Skeletal muscle tissue (tissue), 4 donors: ENCODE measurements around the gene RNU1-2. TPM values are rescaled to one million over a fixed set of nuclear protein-coding genes. Genes with fewer than 3 reads are reported as not detected.
A peak's percentile ranks its signal among the peaks of the same experiment; 100 is the strongest.
"Not testable (repeated sequence)": the region's sequence is repeated elsewhere in the genome, so short reads cannot be mapped to it uniquely, and the experiment has no call there.

Source experiments
- H3K27ac ChIP-seq: one replicate; pipeline ENCODE4 v1.7.0; 2013; ENCODE audit warnings: mild to moderate bottlenecking, low read depth, low read length, inconsistent platforms
- H3K27me3 ChIP-seq, 3 donors: one replicate each; pipeline ENCODE4 v1.7.0; 2013; ENCODE audit warnings: low read length in 3 of 3; ENCODE audit not compliant: control insufficient read depth in 3 of 3, insufficient read depth in 3 of 3
- H3K36me3 ChIP-seq, 3 donors: one replicate each; pipeline ENCODE4 v1.7.0; 2013; ENCODE audit warnings: low read length in 3 of 3; ENCODE audit not compliant: control insufficient read depth in 3 of 3, insufficient read depth in 3 of 3
- H3K4me1 ChIP-seq, 3 donors: one replicate each; pipeline ENCODE4 v1.7.0; 2013; ENCODE audit warnings: low read length in 3 of 3, mild to moderate bottlenecking in 3 of 3; ENCODE audit not compliant: control insufficient read depth in 3 of 3, insufficient read depth in 3 of 3
- H3K4me3 ChIP-seq, 3 donors: one replicate each; pipeline ENCODE4 v1.7.0; 2013; ENCODE audit warnings: low read length in 3 of 3
- H3K9ac ChIP-seq, 3 donors: one replicate each; pipeline ENCODE4 v1.7.0; 2013; ENCODE audit warnings: low read length in 3 of 3, mild to moderate bottlenecking in 3 of 3, moderate library complexity in 2 of 3, low read depth in 1 of 3
- H3K9me3 ChIP-seq, 3 donors: one replicate each; pipeline ENCODE4 v1.7.0; 2013; ENCODE audit warnings: low read length in 3 of 3; ENCODE audit not compliant: control insufficient read depth in 3 of 3
- total RNA-seq: library from RNA; depleted of rRNA; stranded (reverse); fragments of >200 nt; gene quantifications from one replicate; pipeline ENCODE4 v1.2.3, GENCODE V29; 2014
- donor health status: Osteomylitis.

RNU1-2 gene
- total RNA-seq, 1 donor from 2014 or later, result under 0.01 TPM

DNA sequence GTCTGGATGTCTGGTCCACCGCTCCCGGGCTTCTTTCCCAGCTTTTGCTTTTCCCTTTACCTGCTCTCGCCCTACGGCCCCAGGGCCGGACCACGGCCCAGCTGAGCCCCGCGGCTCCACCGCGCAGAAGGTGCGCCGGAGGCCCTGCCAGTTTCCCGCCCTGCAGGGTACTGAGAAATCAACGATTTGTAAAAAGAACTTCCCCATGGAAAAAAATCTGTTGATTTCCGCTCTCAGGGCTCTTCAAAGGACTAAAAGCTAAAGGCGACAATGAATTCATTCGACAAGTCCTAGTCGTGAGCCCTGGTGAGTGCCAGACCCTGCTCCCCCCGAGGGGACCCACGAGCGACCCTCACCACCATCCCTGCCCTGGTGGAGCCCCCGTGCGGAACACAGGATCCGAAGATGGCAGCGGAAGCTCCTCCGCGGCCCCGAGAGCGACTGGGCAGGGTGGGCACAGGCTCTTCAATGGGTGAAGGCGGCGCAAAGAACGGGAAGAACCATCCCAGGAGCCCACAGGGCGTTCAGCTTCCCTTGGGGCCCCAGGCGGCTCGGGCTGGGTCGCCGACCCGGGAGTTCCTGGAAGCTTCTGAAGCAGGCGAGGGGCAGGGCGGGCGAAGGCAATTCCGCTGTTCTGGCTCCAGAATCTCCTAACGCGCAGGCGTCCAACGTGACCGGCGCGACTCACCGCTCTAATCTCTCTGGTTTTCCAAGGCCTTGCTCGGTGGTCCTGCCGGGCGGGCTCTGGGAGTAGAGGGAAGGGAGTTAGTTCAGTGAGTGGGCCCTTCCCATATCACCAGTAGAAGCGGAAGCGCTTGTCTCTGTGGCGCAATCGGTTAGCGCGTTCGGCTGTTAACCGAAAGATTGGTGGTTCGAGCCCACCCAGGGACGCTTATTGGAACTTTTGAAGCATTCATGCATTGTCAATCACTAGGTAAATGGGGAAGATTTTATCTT is 6.6 kb upstream of the RNU1-2 start:
- H3K4me3 ChIP-seq, result peak overlapping the region; percentile 75 to 84 (median 82)
- H3K9me3 ChIP-seq, result no peaks in the 10 kb centered on the region
- H3K27me3 ChIP-seq, result no peaks in the 10 kb centered on the region
- H3K36me3 ChIP-seq, result no peaks in the 10 kb centered on the region
- H3K27ac ChIP-seq, result peak overlapping the region; percentile 89
- H3K9ac ChIP-seq, result peak overlapping the region; percentile 90 to 95 (median 94)
- H3K4me1 ChIP-seq, result peaks cover 4 to 9% (median 5%) of the 10 kb centered on the region in 3 donors

DNA sequence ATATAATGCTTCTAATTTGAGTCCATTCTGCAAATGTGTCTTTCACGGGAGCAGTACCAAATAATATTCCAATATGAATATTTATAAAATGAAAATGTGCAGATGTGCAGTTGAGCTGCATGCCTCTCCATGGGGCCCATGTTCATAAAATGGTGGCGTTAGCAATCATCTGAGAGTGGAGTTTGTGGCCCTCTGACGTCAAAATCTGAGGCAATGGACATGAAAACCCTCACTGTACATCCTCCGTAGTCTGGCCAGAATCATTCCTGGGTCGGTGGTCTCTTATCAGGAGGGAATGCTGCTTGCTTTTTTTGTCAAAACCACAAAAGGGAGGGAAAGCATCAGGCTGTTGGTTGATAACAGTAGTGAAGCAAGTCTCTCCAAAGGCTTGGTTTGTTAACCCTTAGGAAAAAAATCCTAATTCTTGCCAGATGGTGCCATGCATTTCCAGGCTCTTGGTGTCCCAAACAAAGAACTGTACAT is 5.2 kb upstream of the RNU1-2 start:
- not testable (repeated sequence) for H3K36me3 ChIP-seq, H3K9me3 ChIP-seq, H3K4me3 ChIP-seq, H3K9ac ChIP-seq, H3K27ac ChIP-seq, H3K27me3 ChIP-seq, H3K4me1 ChIP-seq

DNA sequence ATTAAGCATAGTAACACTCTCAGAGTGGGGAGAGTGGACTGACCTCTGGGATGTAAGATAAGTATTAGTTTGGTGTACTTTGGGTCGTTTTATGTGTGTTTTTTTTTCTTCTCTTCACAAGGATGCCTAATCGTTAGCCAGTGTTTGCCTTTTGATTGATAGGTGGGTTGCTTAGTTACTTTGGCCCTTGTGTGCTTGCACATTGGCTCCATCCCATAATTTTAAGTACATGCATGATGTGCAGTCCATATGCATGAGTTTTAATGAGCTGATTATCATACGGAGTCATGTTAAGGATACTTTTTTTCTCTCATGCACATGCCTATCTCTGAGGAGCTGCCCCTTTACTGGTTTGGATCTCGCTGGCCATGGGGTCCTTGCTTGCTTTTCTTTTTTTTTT is 4.7 kb upstream of the RNU1-2 start:
- not testable (repeated sequence) for H3K36me3 ChIP-seq, H3K9ac ChIP-seq, H3K4me3 ChIP-seq, H3K9me3 ChIP-seq, H3K4me1 ChIP-seq, H3K27me3 ChIP-seq, H3K27ac ChIP-seq

DNA sequence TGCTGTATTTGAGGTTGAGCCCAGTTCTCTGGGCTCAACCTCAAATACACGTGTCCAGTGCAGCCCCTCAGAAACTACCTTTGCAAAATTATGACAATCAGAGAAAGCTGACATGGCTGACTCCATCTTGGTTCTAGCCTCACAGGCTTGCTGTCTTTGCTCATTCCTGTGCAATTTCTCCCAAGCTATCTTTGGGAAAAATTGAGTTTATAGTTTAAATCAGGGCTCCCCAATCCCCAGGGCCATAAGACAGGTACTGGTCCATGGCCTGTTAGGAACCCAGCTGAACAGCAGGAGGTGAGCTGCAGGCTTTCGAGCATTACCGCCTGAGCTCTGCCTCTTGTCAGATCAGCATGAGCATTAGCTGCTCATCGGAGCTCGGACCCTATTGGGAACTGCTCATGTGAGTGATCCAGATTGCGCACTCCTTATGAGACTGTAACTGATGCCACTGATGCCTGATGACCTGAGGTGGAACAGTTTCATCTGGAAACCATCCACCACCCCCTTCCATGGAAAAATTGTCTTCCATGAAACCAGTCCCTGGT is 2.7 kb upstream of the RNU1-2 start:
- H3K9ac ChIP-seq, H3K9me3 ChIP-seq: not testable (repeated sequence)

DNA sequence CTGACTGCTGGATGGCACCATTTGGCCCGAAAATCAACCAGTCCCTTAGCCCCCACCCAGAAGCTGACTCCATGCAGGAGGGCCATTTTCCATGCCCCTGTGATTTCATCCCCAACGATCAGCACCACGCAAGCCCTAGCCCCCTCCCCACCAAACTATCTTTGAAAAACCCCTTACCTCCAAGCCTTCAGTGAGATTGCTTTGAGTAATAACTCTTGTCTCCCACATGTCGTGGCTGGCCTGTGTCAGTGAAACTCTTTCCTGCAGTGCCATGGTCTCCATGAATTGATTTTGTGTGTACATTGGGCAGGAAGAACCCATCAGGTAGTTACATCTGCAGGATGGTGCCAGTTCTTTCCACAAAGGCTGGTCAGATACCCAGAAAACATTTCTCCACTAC is 2.0 kb upstream of the RNU1-2 start:
- H3K4me3 ChIP-seq, H3K27me3 ChIP-seq, H3K9me3 ChIP-seq, H3K27ac ChIP-seq, H3K9ac ChIP-seq, H3K36me3 ChIP-seq: not testable (repeated sequence)
- peaks cover 15 to 21% (median 15%) of the 10 kb centered on the region in 3 donors for H3K4me1 ChIP-seq

More for the DNA sequence above, 2.7 kb upstream of the RNU1-2 start:
- H3K27ac ChIP-seq, H3K27me3 ChIP-seq, H3K36me3 ChIP-seq, H3K4me3 ChIP-seq: not testable (repeated sequence)
- peaks cover 13 to 16% (median 15%) of the 10 kb centered on the region in 3 donors for H3K4me1 ChIP-seq

DNA sequence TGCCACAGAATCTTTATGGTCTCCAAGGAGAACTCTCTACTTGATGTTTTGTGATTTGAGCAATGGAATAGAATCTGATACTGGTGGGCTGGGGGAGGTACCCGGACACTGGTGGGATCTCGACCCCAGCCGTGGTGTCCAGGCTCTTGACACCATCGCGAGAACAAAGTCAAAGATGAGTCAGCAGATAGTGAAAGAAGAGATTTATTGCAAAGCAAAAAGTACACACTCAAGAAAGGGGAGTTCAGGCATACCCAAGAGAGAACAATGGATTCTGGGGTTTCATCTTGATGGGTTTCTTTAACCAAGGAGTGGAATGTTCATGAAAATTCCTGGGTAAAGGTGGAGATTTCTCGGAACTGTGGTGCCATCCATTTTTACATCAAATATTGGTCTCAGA is 1.4 kb upstream of the RNU1-2 start:
- H3K27ac ChIP-seq, H3K36me3 ChIP-seq, H3K9me3 ChIP-seq, H3K27me3 ChIP-seq, H3K4me3 ChIP-seq, H3K9ac ChIP-seq: not testable (repeated sequence)
- H3K4me1 ChIP-seq, result peaks cover 16 to 22% (median 17%) of the 10 kb centered on the region in 3 donors

DNA sequence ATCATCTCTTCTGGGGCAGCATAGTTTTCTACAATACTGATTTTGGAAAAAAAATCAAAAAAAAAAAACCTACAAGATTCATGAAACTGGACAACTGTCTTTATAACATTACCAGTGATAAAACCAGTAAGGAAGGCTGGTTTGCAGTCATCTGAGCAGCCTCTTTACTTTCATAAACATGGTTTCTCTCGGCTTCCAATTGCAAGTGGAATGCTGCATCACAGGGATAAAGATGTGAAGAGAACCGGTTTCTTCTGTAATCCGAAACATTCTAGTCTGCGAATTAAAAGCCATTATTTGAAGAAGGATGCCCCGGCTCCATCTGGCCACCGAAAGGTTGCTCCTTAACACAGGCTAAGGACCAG is 565 bp upstream of the RNU1-2 start:
- not testable (repeated sequence) for H3K9me3 ChIP-seq, H3K36me3 ChIP-seq, H3K27me3 ChIP-seq
- peak overlapping the region; percentile 86 for H3K27ac ChIP-seq
- H3K4me1 ChIP-seq, result peaks cover 12 to 18% (median 14%) of the 10 kb centered on the region in 3 donors
- H3K9ac ChIP-seq, result peak overlapping the region; percentile 73 to 92 (median 83)
- H3K4me3 ChIP-seq, result peak overlapping the region; percentile 55 to 63 (median 63)

DNA sequence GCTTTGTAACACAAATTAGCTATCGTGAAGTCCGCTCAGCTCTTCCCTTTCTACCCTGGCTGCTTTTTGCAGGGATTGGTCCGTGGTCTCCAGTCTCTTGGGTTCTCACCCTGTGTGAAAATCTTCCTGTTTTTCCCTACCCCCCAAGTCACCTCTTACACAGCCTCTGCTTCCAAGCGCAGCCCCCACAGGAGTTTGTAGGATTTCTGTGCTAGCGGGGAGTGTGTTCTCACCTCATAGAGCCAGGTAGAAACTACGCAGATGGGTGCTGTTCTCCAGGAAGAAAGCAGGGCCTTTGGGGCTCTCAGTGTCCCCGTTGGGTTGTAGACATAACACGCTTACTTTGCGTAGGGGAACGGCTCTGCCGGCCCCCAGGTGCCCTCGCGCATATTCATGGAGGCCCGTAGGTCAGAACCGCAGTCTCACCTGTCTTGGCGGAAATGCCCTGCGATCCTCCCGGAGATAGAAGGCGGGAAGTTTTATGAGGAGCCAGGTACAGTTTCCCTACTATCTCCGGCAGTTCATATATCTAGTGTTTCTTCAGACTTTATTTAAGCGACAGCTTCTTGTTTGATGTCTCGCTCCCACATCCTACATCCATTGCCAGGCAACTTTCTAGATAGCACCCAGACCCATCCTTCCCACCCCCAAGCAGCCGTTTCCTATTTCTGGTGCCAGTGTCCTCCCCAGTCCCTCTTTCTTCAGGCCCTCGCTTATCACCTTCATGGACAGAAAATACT is 706 bp downstream of the RNU1-2 start:
- H3K4me1 ChIP-seq, result peaks cover 12 to 18% (median 14%) of the 10 kb centered on the region in 3 donors
- not testable (repeated sequence) for H3K36me3 ChIP-seq, H3K9me3 ChIP-seq, H3K27me3 ChIP-seq
- peak overlapping the region; percentile 86 for H3K27ac ChIP-seq
- peak overlapping the region; percentile 2 to 63 (median 59) for H3K4me3 ChIP-seq
- peak overlapping the region; percentile 46 to 79 (median 68) for H3K9ac ChIP-seq

DNA sequence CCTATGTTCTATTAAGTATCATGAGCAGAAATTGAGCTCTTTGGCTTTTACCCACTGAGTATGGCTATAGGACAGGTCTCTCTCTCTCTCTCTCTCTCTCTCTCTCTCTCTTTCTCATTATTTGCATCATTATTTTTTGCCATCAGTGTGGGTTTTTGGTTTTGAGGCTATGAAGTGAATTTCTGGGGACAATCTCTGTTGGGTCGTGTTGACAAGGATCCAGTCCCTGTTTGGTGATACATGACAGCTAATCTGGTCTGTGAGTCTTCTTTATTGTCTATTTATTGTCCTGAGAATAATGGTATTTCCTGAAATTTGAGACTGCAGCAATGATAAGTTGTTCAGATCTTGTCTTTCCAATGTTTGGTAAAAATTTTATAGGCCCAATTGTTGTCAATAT is 1.9 kb downstream of the RNU1-2 start:
- not testable (repeated sequence) for H3K36me3 ChIP-seq, H3K9ac ChIP-seq, H3K9me3 ChIP-seq, H3K27ac ChIP-seq, H3K4me3 ChIP-seq, H3K27me3 ChIP-seq
- peaks cover 12 to 18% (median 14%) of the 10 kb centered on the region in 3 donors for H3K4me1 ChIP-seq

DNA sequence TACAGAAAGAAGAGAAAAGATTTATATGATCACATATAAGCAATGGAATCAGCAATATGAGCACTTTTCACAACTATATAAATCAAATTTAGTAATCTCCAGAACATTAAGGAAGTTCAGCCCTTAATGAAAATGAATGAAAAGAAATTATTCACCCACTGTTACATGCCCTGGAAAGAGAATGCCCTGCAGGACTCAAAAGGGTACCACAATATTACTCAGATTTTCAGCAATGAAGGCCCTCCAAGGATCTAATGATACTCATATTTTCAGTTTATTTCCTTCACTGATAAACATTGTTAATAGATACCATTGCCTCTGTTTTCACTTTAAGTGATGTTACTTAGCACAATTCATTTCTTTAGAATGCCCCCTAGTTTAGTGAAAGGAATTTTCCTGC is 2.5 kb downstream of the RNU1-2 start:
- H3K4me3 ChIP-seq, H3K9me3 ChIP-seq, H3K9ac ChIP-seq, H3K27me3 ChIP-seq, H3K27ac ChIP-seq, H3K36me3 ChIP-seq: not testable (repeated sequence)
- H3K4me1 ChIP-seq, result peaks cover 14 to 21% (median 18%) of the 10 kb centered on the region in 3 donors
